ENCODE measurements around the gene CUX1. TPM values are rescaled to one million over a fixed set of nuclear protein-coding genes. Genes with fewer than 3 reads are reported as not detected.

Gene CUX1
- total RNA-seq, 1 donor from 2014 or later: 50.6 TPM

- Mint-ChIP-seq H3K36me3 (ENCODE audit: low read depth, unreplicated experiment) (peaks cover 6% of the 10 kb centered on the region), H3K9me3 (ENCODE audit: unreplicated experiment) (no peaks in the 10 kb centered on the region), H3K4me1 (ENCODE audit: low read depth, unreplicated experiment) (peaks cover 7% of the 10 kb centered on the region), H3K4me3 (ENCODE audit: unreplicated experiment) (no peak overlapping the region), H3K27ac (ENCODE audit: unreplicated experiment) (no peak overlapping the region), H3K27me3 (ENCODE audit: low read depth, unreplicated experiment) (no peaks in the 10 kb centered on the region)
- no peak for DNase-seq (ENCODE audit: low read depth)
- H2AFZ ChIP-seq (ENCODE audit: low read depth, low read length): no peak overlapping the region
- H3K4me2 ChIP-seq (ENCODE audit: low read length): no peak overlapping the region
- no peak for FAIRE-seq
- H3K4me1 ChIP-seq (ENCODE audit: insufficient read depth, low read length): no peaks in the 10 kb centered on the region
- H4K20me1 ChIP-seq (ENCODE audit: insufficient read depth, low read length): peaks cover 10% of the 10 kb centered on the region
- no peak overlapping the region for H3K4me3 ChIP-seq (ENCODE audit: insufficient read depth, low read depth, low read length)
- no peak overlapping the region for H3K9ac ChIP-seq (ENCODE audit: low read length)
- H3K36me3 ChIP-seq (ENCODE audit: insufficient read depth, low read length): peaks cover 3% of the 10 kb centered on the region
- no peak overlapping the region for H3K27ac ChIP-seq (ENCODE audit: low read depth, low read length)
- TF ChIP-seq EZH2 (IDR thresholded peaks at IDR 0.05; ENCODE audit: insufficient read depth, low read length) (no peak), CTCF (IDR thresholded peaks at IDR 0.05; ENCODE audit: insufficient read depth, low read depth, low read length) (no peak)
- no peaks in the 10 kb centered on the region for H3K9me3 ChIP-seq (ENCODE audit: insufficient read depth, low read depth, low read length)
- H3K27me3 ChIP-seq (ENCODE audit: insufficient read depth, low read length): no peaks in the 10 kb centered on the region
- H3K79me2 ChIP-seq (ENCODE audit: insufficient read depth, low read length): no peaks in the 10 kb centered on the region
These were observed 212.2 kb downstream of the CUX1 start for GRCh38 chr7:102029616-102030015.

GRCh38 chr7:102030696-102031095 is 213.3 kb downstream of the CUX1 start:
- Histone ChIP-seq H3K27ac (ENCODE audit: low read depth, low read length) (no peak overlapping the region), H3K9me3 (ENCODE audit: insufficient read depth, low read depth, low read length) (no peaks in the 10 kb centered on the region), H2AFZ (ENCODE audit: low read depth, low read length) (no peak overlapping the region), H3K36me3 (ENCODE audit: insufficient read depth, low read length) (peaks cover 3% of the 10 kb centered on the region), H3K4me3 (ENCODE audit: insufficient read depth, low read depth, low read length) (no peak overlapping the region), H3K4me2 (ENCODE audit: low read length) (no peak overlapping the region), H4K20me1 (ENCODE audit: insufficient read depth, low read length) (peaks cover 9% of the 10 kb centered on the region), H3K27me3 (ENCODE audit: insufficient read depth, low read length) (no peaks in the 10 kb centered on the region), H3K4me1 (ENCODE audit: insufficient read depth, low read length) (no peaks in the 10 kb centered on the region), H3K79me2 (ENCODE audit: insufficient read depth, low read length) (no peaks in the 10 kb centered on the region), H3K9ac (ENCODE audit: low read length) (no peak overlapping the region)
- Mint-ChIP-seq H3K4me3 (ENCODE audit: unreplicated experiment) (no peak overlapping the region), H3K4me1 (ENCODE audit: low read depth, unreplicated experiment) (peaks cover 2% of the 10 kb centered on the region), H3K27ac (ENCODE audit: unreplicated experiment) (no peak overlapping the region), H3K9me3 (ENCODE audit: unreplicated experiment) (no peaks in the 10 kb centered on the region), H3K36me3 (ENCODE audit: low read depth, unreplicated experiment) (peaks cover 6% of the 10 kb centered on the region), H3K27me3 (ENCODE audit: low read depth, unreplicated experiment) (no peaks in the 10 kb centered on the region)
- TF ChIP-seq EZH2 (IDR thresholded peaks at IDR 0.05; ENCODE audit: insufficient read depth, low read length) (no peak), CTCF (IDR thresholded peaks at IDR 0.05; ENCODE audit: insufficient read depth, low read depth, low read length) (no peak)
- DNase-seq (ENCODE audit: low read depth): no peak
- no peak for FAIRE-seq

- no peaks in the 10 kb centered on the region for H3K27me3 Mint-ChIP-seq (ENCODE audit: low read depth, unreplicated experiment)
- no peaks in the 10 kb centered on the region for H3K79me2 ChIP-seq (ENCODE audit: insufficient read depth, low read length)
- H3K27ac ChIP-seq (ENCODE audit: low read depth, low read length): no peak overlapping the region
- H3K27me3 ChIP-seq (ENCODE audit: insufficient read depth, low read length): no peaks in the 10 kb centered on the region
- H3K4me1 ChIP-seq (ENCODE audit: insufficient read depth, low read length): peaks cover 3% of the 10 kb centered on the region
- no peak overlapping the region for H3K27ac Mint-ChIP-seq (ENCODE audit: unreplicated experiment)
- peaks cover 2% of the 10 kb centered on the region for H3K4me1 Mint-ChIP-seq (ENCODE audit: low read depth, unreplicated experiment)
- no peak for FAIRE-seq
- DNase-seq (ENCODE audit: low read depth): no peak
- H3K36me3 ChIP-seq (ENCODE audit: insufficient read depth, low read length): no peaks in the 10 kb centered on the region
- no peak overlapping the region for H3K4me3 Mint-ChIP-seq (ENCODE audit: unreplicated experiment)
- H3K4me2 ChIP-seq (ENCODE audit: low read length): no peak overlapping the region
- no peaks in the 10 kb centered on the region for H3K9me3 Mint-ChIP-seq (ENCODE audit: unreplicated experiment)
- no peak for TF ChIP-seq EZH2 (IDR thresholded peaks at IDR 0.05; ENCODE audit: insufficient read depth, low read length)
- no peak for TF ChIP-seq CTCF (IDR thresholded peaks at IDR 0.05; ENCODE audit: insufficient read depth, low read depth, low read length)
- H3K9ac ChIP-seq (ENCODE audit: low read length): no peak overlapping the region
- no peaks in the 10 kb centered on the region for H3K9me3 ChIP-seq (ENCODE audit: insufficient read depth, low read depth, low read length)
- H4K20me1 ChIP-seq (ENCODE audit: insufficient read depth, low read length): peaks cover 36% of the 10 kb centered on the region
- no peak overlapping the region for H2AFZ ChIP-seq (ENCODE audit: low read depth, low read length)
- H3K36me3 Mint-ChIP-seq (ENCODE audit: low read depth, unreplicated experiment): peaks cover 5% of the 10 kb centered on the region
- H3K4me3 ChIP-seq (ENCODE audit: insufficient read depth, low read depth, low read length): no peak overlapping the region
These were observed 219.5 kb downstream of the CUX1 start for GRCh38 chr7:102036958-102037357.

Measured in astrocyte (in vitro differentiated cells and primary cell).